ENCODE data around the gene LPAR6.

- no peak for TF ChIP-seq CTCF (conservative IDR thresholded peaks at IDR 0.05; ENCODE audit: low read length)
- TF ChIP-seq EZH2phosphoT487 (IDR thresholded peaks at IDR 0.05; ENCODE audit: borderline replicate concordance): no peak
These were observed 2.7 kb downstream of the LPAR6 start for GRCh38 chr13:48410199-48410598.
